Liver (tissue), 3 donors: ENCODE measurements around the gene INPP5F.

Experiments used
- ATF3 ChIP-seq: IDR thresholded peaks from 2 replicates; pipeline ENCODE4 v1.6.1; 2016; ENCODE audit warnings: antibody characterized with exemption
- CTCF ChIP-seq: fragments of 150-350 bp; IDR thresholded peaks from 2 replicates; pipeline ENCODE4 v1.5.1; 2017; ENCODE audit warnings: improper control_type of control experiment, low read depth, low read length; ENCODE audit not compliant: missing input control
- FOXA1 ChIP-seq: IDR thresholded peaks from 2 replicates; pipeline ENCODE4 v1.6.1; 2016; ENCODE audit warnings: antibody characterized with exemption
- MAX ChIP-seq: IDR thresholded peaks from 2 replicates; pipeline ENCODE4 v1.6.1; 2016; ENCODE audit warnings: antibody characterized with exemption
- NR2F2 ChIP-seq: IDR thresholded peaks from 2 replicates; pipeline ENCODE4 v1.6.1; 2016; ENCODE audit warnings: antibody characterized with exemption
- RAD21 ChIP-seq, 2 donors: IDR thresholded peaks; 2 replicates each; pipeline ENCODE4 v1.6.1; 2016; ENCODE audit warnings: antibody characterized with exemption in 2 of 2, mild to moderate bottlenecking in 2 of 2
- REST ChIP-seq: IDR thresholded peaks from 2 replicates; pipeline ENCODE4 v1.6.1; 2016; ENCODE audit warnings: antibody characterized with exemption, mild to moderate bottlenecking
- RXRA ChIP-seq, 2 donors: IDR thresholded peaks; 2 replicates each; pipeline ENCODE4 v1.6.1; 2017 to 2018; ENCODE audit warnings: antibody characterized with exemption in 2 of 2, mild to moderate bottlenecking in 1 of 2
- SP1 ChIP-seq: IDR thresholded peaks from 2 replicates; pipeline ENCODE4 v1.6.1; 2018; ENCODE audit warnings: antibody characterized with exemption, mild to moderate bottlenecking
- TAF1 ChIP-seq: conservative IDR thresholded peaks from 2 replicates; pipeline ENCODE4 v1.6.1; 2016; ENCODE audit warnings: antibody characterized with exemption, mild to moderate bottlenecking
- YY1 ChIP-seq: IDR thresholded peaks from 2 replicates; pipeline ENCODE4 v1.6.1; 2016; ENCODE audit warnings: antibody characterized with exemption, mild to moderate bottlenecking
- ZBTB33 ChIP-seq: IDR thresholded peaks from 2 replicates; pipeline ENCODE4 v1.6.1; 2016; ENCODE audit warnings: antibody characterized with exemption
- donor health status: healthy.
- donor health status: healthy.

GRCh38 chr10:119677126-119677525 is 48.7 kb upstream of the INPP5F start:
- TF ChIP-seq CTCF: no peak
- no peak for TF ChIP-seq TAF1
- no peak for TF ChIP-seq SP1
- TF ChIP-seq RAD21 (IDR thresholded peaks at IDR 0.05): no peak
- no peak for TF ChIP-seq YY1
- no peak for TF ChIP-seq MAX
- TF ChIP-seq FOXA1: no peak
- TF ChIP-seq ATF3: no peak
- TF ChIP-seq ZBTB33: no peak
- no peak for TF ChIP-seq RXRA (IDR thresholded peaks at IDR 0.05)
- TF ChIP-seq REST: no peak
- TF ChIP-seq NR2F2: no peak
